Ovary (tissue), 9 donors: Measurements from ENCODE around the gene MTX3. TPM values are rescaled to one million over a fixed set of nuclear protein-coding genes. Genes with fewer than 3 reads are reported as not detected.

Source experiments
- DNase-seq, 5 donors: peaks; one replicate each; pipeline ENCODE4 v3.0.0-alpha.2; 2019 to 2020
- H3K27ac ChIP-seq, 2 donors: fragments of 200-600 bp; one replicate each; pipeline versions ENCODE4 v1.5.1 to v1.8.0; 2019 to 2022
- H3K27me3 ChIP-seq: fragments of 200-600 bp; one replicate; pipeline ENCODE4 v1.8.0; 2022
- H3K36me3 ChIP-seq: fragments of 200-600 bp; sonication (generic); one replicate; pipeline ENCODE4 v1.5.1; 2019
- H3K4me1 ChIP-seq: one replicate; pipeline ENCODE4 v1.8.1; 2013; ENCODE audit warnings: mild to moderate bottlenecking, moderate library complexity; ENCODE audit not compliant: insufficient read depth
- H3K4me3 ChIP-seq: fragments of 200-600 bp; sonication (generic); one replicate; pipeline ENCODE4 v1.5.1; 2017
- H3K9me3 ChIP-seq, 2 donors: fragments of 200-600 bp in 1 of 2; sonication (generic) in 1 of 2; one replicate each; pipeline versions ENCODE4 v1.5.1 to v1.8.1; 2013 to 2019; ENCODE audit warnings: mild to moderate bottlenecking in 1 of 2, moderate library complexity in 1 of 2
- EP300 ChIP-seq: sonication (generic); formaldehyde crosslinking; IDR thresholded peaks from one replicate; pipeline ENCODE4 v1.6.1; 2017; ENCODE audit warnings: antibody characterized with exemption
- POLR2A ChIP-seq: fragments of 450-650 bp; IDR thresholded peaks from one replicate; pipeline ENCODE4 v1.6.1; 2017; ENCODE audit warnings: antibody characterized with exemption, mild to moderate bottlenecking, moderate library complexity
- WGBS, 3 donors: extraction: QIAGEN DNeasy Blood & Tissue Kit in 1 of 3; methylation state at CpG; one replicate each; pipeline versions ENCODE4 v1.1.5 to v1.1.7; 2013 to 2017; 5-methylcytosine and 5-hydroxymethylcytosine counted together
- intact Hi-C, 4 donors: fragments of 100-400 bp; cut with DNase I; formaldehyde crosslinking; loops; one replicate each; pipeline versions ENCODE4 v1.11.0 to v1.15.1; 2022 to 2023
- polyA plus RNA-seq, 2 donors: library from polyadenylated mRNA; stranded (reverse); fragments of 200-250 nt in 1 of 2; fragments of 350-450 nt in 1 of 2; fragmentation: Illumina TruSeq in 1 of 2; extraction: RNeasy Lipid Tissue Mini Kit (QIAGEN cat#74804) in 1 of 2; gene quantifications; one replicate each; pipeline ENCODE4 v1.2.3, GENCODE V29; 2013 to 2014
- total RNA-seq, 7 donors: library from RNA; depleted of rRNA in 2 of 7; stranded (reverse); fragments of >200 nt in 2 of 7; fragmentation: NEBNext Ultra II Directional in 3 of 7; extraction: Animal tissue kit (Norgen Biotek cat#: 25700) in 3 of 7; gene quantifications; one replicate each; pipeline versions ENCODE4 v1.1.0 to v1.2.4, GENCODE V29; 2016 to 2023
- TF ChIP-seq, protein P1 (sequence below), 3 donors: fragments of 450-650 bp in 2 of 3; fragments of 200-600 bp in 1 of 3; IDR thresholded peaks; one replicate each; pipeline versions ENCODE4 v1.5.1 to v1.8.0; 2016 to 2022; ENCODE audit warnings: antibody characterized with exemption in 3 of 3, mild to moderate bottlenecking in 1 of 3
- donor health status: DM: no; HTN: no; CAD: no; lungs with moderate emphysema.
- donor health status: DM: no; HTN: no; CAD: no.
- donor health status: Bipolar disorder and iron deficiency.
- donor health status: DM: yes; HTN: yes; CAD: no.
- donor health status: DM: no; HTN: no; CAD: no.
- donor health status: DM: yes; HTN: yes; CAD: no.

The MTX3 gene
- total and polyA plus RNA-seq, 9 donors, result 8.2 to 24.3 (median 16.7) TPM

DNA sequence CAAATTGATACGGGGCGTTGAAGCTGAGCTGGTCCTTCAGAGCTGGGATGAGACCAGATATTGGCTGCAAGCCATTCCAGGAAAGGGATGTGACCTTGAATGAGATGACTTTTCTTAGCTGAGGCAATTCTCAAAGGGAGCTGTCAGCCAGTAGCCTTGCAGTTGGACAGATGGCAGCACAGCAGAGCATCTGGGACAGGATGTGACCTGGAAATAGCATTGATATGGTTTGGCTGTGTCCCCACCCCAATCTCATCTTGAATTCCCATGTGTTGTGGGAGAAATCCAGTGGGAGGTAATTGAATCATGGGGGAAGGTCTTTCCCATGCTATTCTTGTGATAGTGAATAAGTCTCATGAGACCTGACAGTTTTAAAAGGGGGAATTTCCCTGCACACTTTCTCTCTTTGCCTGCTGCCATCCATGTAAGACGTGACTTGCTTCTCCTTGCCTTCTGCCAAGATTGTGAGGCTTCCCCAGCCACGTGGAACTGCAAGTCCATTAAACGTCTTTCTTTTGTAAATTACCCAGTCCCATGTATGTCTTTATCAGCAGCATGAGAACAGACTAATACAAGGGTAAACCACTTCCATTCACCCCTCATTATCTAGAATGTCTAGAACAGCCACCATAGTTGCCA, 19.8 kb upstream of the MTX3 start:
- H3K9me3 ChIP-seq, result no peaks in the 10 kb centered on the region
- intact Hi-C loops, result no loop called here
- WGBS, 3 donors, result 42 to 56% (median 46%) methylated on average over 5 of the region's 5 CpGs
- TF ChIP-seq POLR2A, result no peak
- no peak for TF ChIP-seq EP300
- TF ChIP-seq, protein P1, sequence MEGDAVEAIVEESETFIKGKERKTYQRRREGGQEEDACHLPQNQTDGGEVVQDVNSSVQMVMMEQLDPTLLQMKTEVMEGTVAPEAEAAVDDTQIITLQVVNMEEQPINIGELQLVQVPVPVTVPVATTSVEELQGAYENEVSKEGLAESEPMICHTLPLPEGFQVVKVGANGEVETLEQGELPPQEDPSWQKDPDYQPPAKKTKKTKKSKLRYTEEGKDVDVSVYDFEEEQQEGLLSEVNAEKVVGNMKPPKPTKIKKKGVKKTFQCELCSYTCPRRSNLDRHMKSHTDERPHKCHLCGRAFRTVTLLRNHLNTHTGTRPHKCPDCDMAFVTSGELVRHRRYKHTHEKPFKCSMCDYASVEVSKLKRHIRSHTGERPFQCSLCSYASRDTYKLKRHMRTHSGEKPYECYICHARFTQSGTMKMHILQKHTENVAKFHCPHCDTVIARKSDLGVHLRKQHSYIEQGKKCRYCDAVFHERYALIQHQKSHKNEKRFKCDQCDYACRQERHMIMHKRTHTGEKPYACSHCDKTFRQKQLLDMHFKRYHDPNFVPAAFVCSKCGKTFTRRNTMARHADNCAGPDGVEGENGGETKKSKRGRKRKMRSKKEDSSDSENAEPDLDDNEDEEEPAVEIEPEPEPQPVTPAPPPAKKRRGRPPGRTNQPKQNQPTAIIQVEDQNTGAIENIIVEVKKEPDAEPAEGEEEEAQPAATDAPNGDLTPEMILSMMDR (IDR thresholded peaks at IDR 0.05), result no peak
- DNase-seq, result no peak
- H3K4me1 ChIP-seq, result no peaks in the 10 kb centered on the region
- H3K36me3 ChIP-seq, result no peaks in the 10 kb centered on the region
- no peaks in the 10 kb centered on the region for H3K27me3 ChIP-seq
- H3K27ac ChIP-seq, result no peak overlapping the region
- no peak overlapping the region for H3K4me3 ChIP-seq

DNA sequence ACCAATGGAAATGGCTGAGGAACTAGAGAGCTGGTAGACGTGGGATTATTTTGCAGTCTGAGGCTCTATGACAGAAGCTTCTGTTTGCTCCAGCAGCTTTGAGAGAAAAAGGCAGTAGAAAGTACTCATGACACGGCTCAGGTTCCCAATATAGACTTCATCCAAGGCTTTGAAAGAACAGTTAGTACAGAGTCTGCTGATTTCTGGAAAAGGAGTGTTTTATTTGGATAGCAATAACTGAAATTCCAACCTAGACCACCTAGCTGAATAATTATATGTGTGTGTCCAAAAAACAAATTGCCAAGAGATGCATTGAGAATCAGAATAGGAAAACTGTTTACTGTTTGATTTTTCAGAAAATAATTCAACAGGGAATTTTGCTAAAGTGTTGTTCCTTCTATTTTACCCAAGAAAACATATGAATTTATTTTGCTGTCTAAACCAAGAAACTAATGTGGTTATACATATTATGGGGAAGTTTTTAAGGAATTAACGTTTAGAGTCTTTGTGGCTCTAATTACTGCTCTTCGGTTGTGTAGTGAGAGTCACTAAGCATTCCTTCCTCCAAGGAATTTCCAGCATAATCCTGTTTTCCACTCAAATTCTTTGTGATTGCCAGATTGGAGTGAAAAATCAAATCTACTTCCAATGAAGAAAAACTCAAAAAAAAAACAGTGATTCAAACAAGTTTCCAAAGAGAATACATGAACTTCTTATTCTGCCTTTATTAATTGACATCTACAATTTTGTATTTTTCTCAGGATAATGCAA, 18.1 kb upstream of the MTX3 start:
- Histone ChIP-seq H3K9me3 (no peaks in the 10 kb centered on the region), H3K27me3 (no peaks in the 10 kb centered on the region), H3K4me1 (no peaks in the 10 kb centered on the region), H3K27ac (no peak overlapping the region), H3K36me3 (no peaks in the 10 kb centered on the region), H3K4me3 (no peak overlapping the region)
- 32 to 40% (median 38%) methylated on average over 4 of the region's 4 CpGs for WGBS, 3 donors
- intact Hi-C loops, result no loop called here
- no peak for DNase-seq
- no peak for TF ChIP-seq EP300
- no peak for TF ChIP-seq POLR2A
- TF ChIP-seq, protein P1 (IDR thresholded peaks at IDR 0.05), result no peak

DNA sequence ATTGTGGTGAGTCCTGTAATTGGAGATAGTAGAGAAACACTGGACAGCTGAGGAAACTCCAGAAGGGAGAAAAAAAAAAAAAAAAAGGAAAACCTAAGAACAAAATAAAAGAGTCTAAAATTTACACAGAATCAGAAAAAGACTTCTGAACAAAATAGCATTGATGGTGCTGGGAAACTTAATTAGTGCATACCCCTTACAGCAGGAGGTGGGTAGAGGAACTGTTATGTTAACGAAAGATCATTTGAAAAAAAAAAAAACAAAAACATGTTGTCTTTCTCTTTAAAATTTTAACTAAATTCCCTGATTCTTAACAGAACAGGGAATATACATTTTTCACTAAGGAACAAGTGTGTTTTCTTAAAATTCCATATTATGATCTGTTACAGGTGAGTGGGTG, 11.6 kb upstream of the MTX3 start:
- WGBS, 3 donors, result 91 to 100% (median 97%) methylated on average over 1 of the region's 1 CpG
- Histone ChIP-seq H3K27me3 (no peaks in the 10 kb centered on the region), H3K36me3 (no peaks in the 10 kb centered on the region), H3K27ac (no peak overlapping the region), H3K4me3 (no peak overlapping the region), H3K9me3 (no peaks in the 10 kb centered on the region), H3K4me1 (no peaks in the 10 kb centered on the region)
- DNase-seq, result no peak
- intact Hi-C loops, result no loop called here
- TF ChIP-seq POLR2A (no peak), EP300 (no peak)
- TF ChIP-seq, protein P1 (IDR thresholded peaks at IDR 0.05), result no peak

DNA sequence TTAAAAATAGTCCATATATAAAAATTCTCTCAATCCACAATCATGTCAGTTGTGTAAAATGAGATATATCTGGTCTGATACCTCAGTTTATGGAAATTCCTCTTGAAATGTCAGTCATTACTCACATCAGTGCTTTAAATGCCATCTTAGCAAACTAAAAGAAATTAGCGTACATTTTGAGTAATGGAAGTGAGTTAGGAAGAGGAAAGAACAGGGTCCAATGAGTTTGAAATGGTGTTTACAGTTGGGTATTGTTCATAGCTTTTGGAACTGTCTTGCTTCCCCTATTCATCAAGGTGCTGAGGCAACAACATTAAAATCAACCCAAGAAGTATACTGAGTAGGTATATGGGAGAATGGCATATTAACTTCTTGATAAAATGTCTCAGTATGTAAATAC, 8.7 kb upstream of the MTX3 start:
- intact Hi-C loops, result no loop called here
- Histone ChIP-seq H3K4me3 (no peak overlapping the region), H3K36me3 (no peaks in the 10 kb centered on the region), H3K27ac (no peak overlapping the region), H3K4me1 (no peaks in the 10 kb centered on the region), H3K27me3 (no peaks in the 10 kb centered on the region), H3K9me3 (no peaks in the 10 kb centered on the region)
- no peak for TF ChIP-seq EP300
- TF ChIP-seq POLR2A, result no peak
- no peak for DNase-seq
- WGBS, 3 donors, result 94 to 100% (median 99%) methylated on average over 1 of the region's 1 CpG
